WTC11 (cell line): Measurements from ENCODE around the gene TCF7L2. TPM values are rescaled to one million over a fixed set of nuclear protein-coding genes. Genes with fewer than 3 reads are reported as not detected.
A peak's percentile ranks its signal among the peaks of the same experiment; 100 is the strongest.

ENCODE experiments used
- ATAC-seq: fragments of 200-7000 bp; cut with Tn5 transposase; 2 replicates; pipeline ENCODE4 v1.10.0; 2021; ENCODE audit warnings: mild to moderate bottlenecking, moderate library complexity
- CTCF ChIA-PET: fragments of 300-600 bp; sonication (Branson Sonifier 250); formaldehyde crosslinking; loops from one replicate; lab custom pipeline; 2021; ENCODE audit warnings: antibody characterized with exemption; lab: Charles Lee
- POLR2A ChIA-PET: fragments of 350-600 bp; sonication (Branson Sonifier 250); formaldehyde crosslinking; loops from one replicate; lab custom pipeline; 2021; ENCODE audit warnings: antibody characterized with exemption; lab: Charles Lee
- DNase-seq: peaks from one replicate; pipeline ENCODE4 v3.0.0; 2021; ENCODE audit warnings: low spot score
- H3K27ac Mint-ChIP-seq: 2 replicates; pipeline ENCODE4 v1.8.0; 2021; ENCODE audit warnings: mixed read lengths
- H3K27me3 Mint-ChIP-seq: 2 replicates; pipeline ENCODE4 v1.8.0; 2021; ENCODE audit warnings: low read depth, mild to moderate bottlenecking, moderate library complexity, mixed read lengths
- H3K36me3 Mint-ChIP-seq: 2 replicates; pipeline ENCODE4 v1.8.0; 2021; ENCODE audit warnings: mixed read lengths
- H3K4me1 Mint-ChIP-seq: 2 replicates; pipeline ENCODE4 v1.8.0; 2022; ENCODE audit warnings: mixed read lengths
- H3K4me3 Mint-ChIP-seq: 2 replicates; pipeline ENCODE4 v1.8.0; 2021; ENCODE audit warnings: mild to moderate bottlenecking, moderate library complexity, mixed read lengths
- H3K9me3 Mint-ChIP-seq: 2 replicates; pipeline ENCODE4 v1.8.0; 2021; ENCODE audit warnings: mixed read lengths
- CREB1 ChIP-seq: sonication (generic); formaldehyde crosslinking; IDR thresholded peaks from 2 replicates; pipeline ENCODE4 v1.8.0; 2023; ENCODE audit warnings: mild to moderate bottlenecking, missing genetic modification reagents
- ELF4 ChIP-seq: sonication (generic); formaldehyde crosslinking; IDR thresholded peaks from 2 replicates; pipeline ENCODE4 v1.8.1; 2022; ENCODE audit warnings: low read depth, mild to moderate bottlenecking, moderate library complexity, missing genetic modification reagents
- FOXJ3 ChIP-seq: sonication (generic); formaldehyde crosslinking; IDR thresholded peaks from 2 replicates; pipeline ENCODE4 v1.9.0; 2021; ENCODE audit warnings: missing genetic modification reagents, mild to moderate bottlenecking, borderline replicate concordance
- GRHL2 ChIP-seq: fragments of 250-450 bp; sonication (Bioruptor Pico); IDR thresholded peaks from 2 replicates; pipeline ENCODE4 v1.8.0; 2022; ENCODE audit warnings: mild to moderate bottlenecking, moderate library complexity; ENCODE audit not compliant: insufficient replicate concordance, severe bottlenecking
- GTF2I ChIP-seq: fragments of 250-450 bp; sonication (Bioruptor Pico); conservative IDR thresholded peaks from 2 replicates; pipeline ENCODE4 v1.4.0; 2021; ENCODE audit warnings: mild to moderate bottlenecking
- IRF2 ChIP-seq: sonication (generic); formaldehyde crosslinking; IDR thresholded peaks from 2 replicates; pipeline ENCODE4 v1.8.0; 2022; ENCODE audit warnings: low read depth, missing genetic modification reagents, borderline replicate concordance
- MLX ChIP-seq: sonication (generic); formaldehyde crosslinking; IDR thresholded peaks from 2 replicates; pipeline ENCODE4 v1.8.1; 2023; ENCODE audit warnings: mild to moderate bottlenecking, missing genetic modification reagents, moderate library complexity
- NR1H2 ChIP-seq: sonication (generic); formaldehyde crosslinking; IDR thresholded peaks from 2 replicates; pipeline ENCODE4 v1.9.0; 2021; ENCODE audit warnings: mild to moderate bottlenecking, moderate library complexity, missing genetic modification reagents
- PRRX2 ChIP-seq: fragments of 250-450 bp; sonication (Bioruptor Pico); IDR thresholded peaks from 2 replicates; pipeline ENCODE4 v1.8.0; 2021; ENCODE audit warnings: mild to moderate bottlenecking
- SOX15 ChIP-seq: fragments of 250-450 bp; sonication (Bioruptor Pico); IDR thresholded peaks from 2 replicates; pipeline ENCODE4 v1.9.0; 2021; ENCODE audit warnings: mild to moderate bottlenecking
- TP53 ChIP-seq: sonication (generic); formaldehyde crosslinking; IDR thresholded peaks from 2 replicates; pipeline ENCODE4 v1.8.1; 2023; ENCODE audit warnings: mild to moderate bottlenecking, missing genetic modification reagents
- USF1 ChIP-seq: sonication (generic); formaldehyde crosslinking; IDR thresholded peaks from 2 replicates; pipeline ENCODE4 v1.8.0; 2022; ENCODE audit warnings: mild to moderate bottlenecking, missing genetic modification reagents
- ZBTB21 ChIP-seq: sonication (generic); formaldehyde crosslinking; IDR thresholded peaks from 2 replicates; pipeline ENCODE4 v1.8.1; 2023; ENCODE audit warnings: mild to moderate bottlenecking, missing genetic modification reagents, borderline replicate concordance
- ZBTB43 ChIP-seq: sonication (generic); formaldehyde crosslinking; IDR thresholded peaks from 2 replicates; pipeline ENCODE4 v1.8.1; 2023; ENCODE audit warnings: mild to moderate bottlenecking, missing genetic modification reagents
- ZNF121 ChIP-seq: sonication (generic); formaldehyde crosslinking; IDR thresholded peaks from 2 replicates; pipeline ENCODE4 v1.8.0; 2023; ENCODE audit warnings: missing genetic modification reagents
- ZNF232 ChIP-seq: sonication (generic); formaldehyde crosslinking; IDR thresholded peaks from 2 replicates; pipeline ENCODE4 v1.8.0; 2022; ENCODE audit warnings: mild to moderate bottlenecking, missing genetic modification reagents
- ZNF263 ChIP-seq: sonication (generic); formaldehyde crosslinking; IDR thresholded peaks from 2 replicates; pipeline ENCODE4 v1.8.1; 2022; ENCODE audit warnings: low read depth, mild to moderate bottlenecking, moderate library complexity, missing genetic modification reagents
- ZNF281 ChIP-seq: sonication (generic); formaldehyde crosslinking; IDR thresholded peaks from 2 replicates; pipeline ENCODE4 v1.8.0; 2023; ENCODE audit warnings: mild to moderate bottlenecking, missing genetic modification reagents
- ZNF317 ChIP-seq: sonication (generic); formaldehyde crosslinking; IDR thresholded peaks from 2 replicates; pipeline ENCODE4 v1.8.1; 2023; ENCODE audit warnings: low read depth, mild to moderate bottlenecking, moderate library complexity, missing genetic modification reagents, borderline replicate concordance
- total RNA-seq: library from RNA; stranded (reverse); gene quantifications from 3 replicates; pipeline ENCODE4 v1.2.3, GENCODE V29; 2021
- TF ChIP-seq, protein P1 (sequence below): sonication (generic); formaldehyde crosslinking; IDR thresholded peaks from 2 replicates; pipeline ENCODE4 v1.8.1; 2022; ENCODE audit warnings: low read depth, mild to moderate bottlenecking, moderate library complexity, missing genetic modification reagents, borderline replicate concordance
- TF ChIP-seq, protein P2 (sequence below): sonication (generic); formaldehyde crosslinking; IDR thresholded peaks from 2 replicates; pipeline ENCODE4 v1.8.1; 2022; ENCODE audit warnings: mild to moderate bottlenecking, missing genetic modification reagents, moderate library complexity, borderline replicate concordance

Gene TCF7L2
- total RNA-seq, 1 experiment from 2014 or later, result 44.5 TPM

DNA sequence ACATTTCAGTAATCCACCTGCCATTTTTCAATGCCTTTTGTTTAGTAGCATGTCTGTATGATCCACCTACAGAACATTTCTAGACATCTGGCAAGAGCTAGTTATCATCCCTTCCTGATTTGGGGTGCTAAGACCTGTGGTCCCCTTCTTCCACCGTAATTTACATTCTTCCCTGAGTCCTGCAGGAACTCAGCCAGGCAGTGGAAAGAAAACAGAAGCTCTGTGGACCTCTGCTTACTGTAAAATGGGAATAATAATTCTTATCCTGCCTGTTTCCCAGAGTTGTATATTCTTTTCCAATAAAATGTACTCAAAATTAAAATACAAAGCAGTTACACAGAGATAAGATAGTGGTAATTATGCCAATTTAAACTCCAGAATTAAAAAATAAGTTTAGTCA is 126.9 kb downstream of the TCF7L2 start (continued):
- no peak for TF ChIP-seq ZNF281 (CRISPR knock-in tag)
- no peak for TF ChIP-seq ZNF263 (CRISPR knock-in tag)
- TF ChIP-seq GRHL2 (CRISPR knock-in tag), result no peak
- TF ChIP-seq SOX15 (CRISPR knock-in tag), result no peak

DNA sequence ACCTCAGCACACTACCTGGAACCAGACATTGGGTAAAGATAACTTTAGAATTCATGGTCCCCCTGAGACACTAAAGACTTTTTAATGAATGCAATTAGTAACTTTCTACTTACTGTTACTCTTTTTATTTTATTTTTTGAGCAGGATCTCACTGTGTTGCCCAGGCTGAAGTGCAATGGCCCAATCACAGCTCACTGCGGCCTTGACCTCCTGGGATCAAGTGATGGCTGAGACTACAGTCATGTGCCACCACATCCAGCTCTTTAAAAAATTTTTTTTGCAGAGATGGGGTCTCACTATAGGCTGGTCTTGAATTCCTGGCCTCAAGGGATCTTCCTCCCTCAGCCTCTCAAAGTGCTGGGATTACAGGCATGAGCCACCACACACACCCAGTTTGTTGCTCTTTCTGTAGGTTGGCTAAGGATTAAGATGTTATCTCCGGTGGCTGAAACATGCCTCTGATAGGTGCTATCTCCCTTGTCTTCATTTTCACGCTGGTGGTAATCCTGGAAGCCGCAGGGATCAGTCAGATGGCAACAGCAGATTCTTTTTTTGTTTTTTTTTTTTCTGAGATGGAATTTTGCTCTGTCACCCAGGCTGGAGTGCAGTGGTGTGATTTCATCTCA is 128.3 kb downstream of the TCF7L2 start:
- Mint-ChIP-seq H3K9me3 (no peaks in the 10 kb centered on the region), H3K36me3 (no peaks in the 10 kb centered on the region; the same call in 1 of the 2 replicates), H3K4me3 (no peak overlapping the region), H3K27ac (peak overlapping the region; percentile 48; the same call in 1 of the 2 replicates), H3K4me1 (peaks cover 83% of the 10 kb centered on the region), H3K27me3 (no peaks in the 10 kb centered on the region)
- DNase-seq, result no peak
- TF ChIP-seq ZNF121 (CRISPR knock-in tag) (peak; percentile 63; the same call in 1 of the 2 replicates), GRHL2 (CRISPR knock-in tag) (no peak)
- ATAC-seq, result no peak
- POLR2A ChIA-PET, result no interaction called here
- CTCF ChIA-PET, result interaction anchor here (1.5 kb wide), 1 partner anchor 18 kb away, joined by 3 read pairs; no protein-coding TSS in a partner anchor

DNA sequence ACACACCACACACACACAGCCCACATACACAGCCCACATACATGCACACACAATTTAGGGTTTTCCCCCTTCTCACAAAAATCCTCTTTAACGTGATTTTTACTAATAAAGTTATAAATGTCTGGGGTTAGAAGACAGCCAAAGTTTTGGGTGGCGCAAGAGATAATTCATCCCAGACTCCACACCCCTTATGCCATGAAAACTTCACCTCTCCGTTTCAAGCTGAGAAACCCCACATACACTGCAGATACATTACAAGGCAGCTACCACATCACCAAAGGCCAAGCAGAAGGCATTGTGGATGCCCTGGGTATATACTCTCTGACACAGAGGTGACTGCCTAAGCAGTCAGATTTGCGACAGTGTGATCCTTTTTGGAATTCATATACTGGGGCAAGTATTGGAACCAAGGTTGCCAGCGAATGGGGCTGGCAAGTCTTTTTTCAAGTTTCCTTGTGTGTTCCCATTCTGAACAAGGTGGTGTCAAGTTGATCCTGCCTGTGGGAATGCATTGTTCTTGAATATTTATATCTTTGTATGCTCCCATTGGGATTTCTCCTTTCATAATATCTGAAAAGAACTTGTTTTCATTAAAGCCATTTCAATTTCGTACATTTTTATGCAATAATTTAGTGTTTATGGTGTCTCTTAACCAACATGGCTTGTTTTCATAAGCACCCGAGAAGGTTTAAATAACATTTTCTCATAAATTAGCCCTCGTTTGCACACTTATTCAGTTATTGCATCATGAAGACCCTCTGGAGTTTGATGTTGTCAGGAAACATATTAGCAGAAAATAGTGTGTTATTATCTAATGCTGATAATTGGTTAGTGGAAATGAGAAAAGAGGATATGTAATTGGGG is 130.2 kb downstream of the TCF7L2 start:
- peaks cover 78% of the 10 kb centered on the region for H3K4me1 Mint-ChIP-seq
- CTCF ChIA-PET, result interaction anchor here (1.0 to 1.2 kb wide), 3 partner anchors 12 to 313 kb away, joined by 3 read pairs; no protein-coding TSS in a partner anchor
- H3K4me3 Mint-ChIP-seq, result no peak overlapping the region
- POLR2A ChIA-PET, result no interaction called here
- H3K27me3 Mint-ChIP-seq, result no peaks in the 10 kb centered on the region
- peaks cover under 1% of the 10 kb centered on the region for H3K36me3 Mint-ChIP-seq
- ATAC-seq (peak; percentile 15; the same call in 1 of the 2 replicates), DNase-seq (no peak)
- H3K9me3 Mint-ChIP-seq, result no peaks in the 10 kb centered on the region
- no peak for TF ChIP-seq ZNF317 (CRISPR knock-in tag)
- no peak for TF ChIP-seq FOXJ3 (CRISPR knock-in tag)
- TF ChIP-seq TP53 (CRISPR knock-in tag), result no peak
- TF ChIP-seq ZBTB43, result no peak
- no peak for TF ChIP-seq ZNF232 (CRISPR knock-in tag)
- no peak for TF ChIP-seq PRRX2 (CRISPR knock-in tag)
- TF ChIP-seq MLX (CRISPR knock-in tag), result no peak
- TF ChIP-seq GTF2I (CRISPR knock-in tag), result no peak
- TF ChIP-seq ZBTB21 (CRISPR knock-in tag), result no peak
- no peak for TF ChIP-seq IRF2 (CRISPR knock-in tag)
- TF ChIP-seq CREB1 (CRISPR knock-in tag), result no peak
- no peak for TF ChIP-seq ELF4 (CRISPR knock-in tag)
- TF ChIP-seq, protein P1, sequence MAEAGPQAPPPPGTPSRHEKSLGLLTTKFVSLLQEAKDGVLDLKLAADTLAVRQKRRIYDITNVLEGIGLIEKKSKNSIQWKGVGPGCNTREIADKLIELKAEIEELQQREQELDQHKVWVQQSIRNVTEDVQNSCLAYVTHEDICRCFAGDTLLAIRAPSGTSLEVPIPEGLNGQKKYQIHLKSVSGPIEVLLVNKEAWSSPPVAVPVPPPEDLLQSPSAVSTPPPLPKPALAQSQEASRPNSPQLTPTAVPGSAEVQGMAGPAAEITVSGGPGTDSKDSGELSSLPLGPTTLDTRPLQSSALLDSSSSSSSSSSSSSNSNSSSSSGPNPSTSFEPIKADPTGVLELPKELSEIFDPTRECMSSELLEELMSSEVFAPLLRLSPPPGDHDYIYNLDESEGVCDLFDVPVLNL, result no peak
- no peak for TF ChIP-seq NR1H2 (CRISPR knock-in tag)
- TF ChIP-seq USF1 (CRISPR knock-in tag), result no peak
- TF ChIP-seq, protein P2, sequence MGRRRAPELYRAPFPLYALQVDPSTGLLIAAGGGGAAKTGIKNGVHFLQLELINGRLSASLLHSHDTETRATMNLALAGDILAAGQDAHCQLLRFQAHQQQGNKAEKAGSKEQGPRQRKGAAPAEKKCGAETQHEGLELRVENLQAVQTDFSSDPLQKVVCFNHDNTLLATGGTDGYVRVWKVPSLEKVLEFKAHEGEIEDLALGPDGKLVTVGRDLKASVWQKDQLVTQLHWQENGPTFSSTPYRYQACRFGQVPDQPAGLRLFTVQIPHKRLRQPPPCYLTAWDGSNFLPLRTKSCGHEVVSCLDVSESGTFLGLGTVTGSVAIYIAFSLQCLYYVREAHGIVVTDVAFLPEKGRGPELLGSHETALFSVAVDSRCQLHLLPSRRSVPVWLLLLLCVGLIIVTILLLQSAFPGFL (CRISPR knock-in tag), result no peak
- TF ChIP-seq, all 79 proteins: peak for 0
- peak overlapping the region; percentile 82 for H3K27ac Mint-ChIP-seq
